Body of pancreas (tissue), 4 donors: ENCODE results near the gene FTH1.

ENCODE experiments used
- CTCF ChIP-seq, 7 experiments: fragments of 450-650 bp in 4 of 7; fragments of 200-600 bp in 3 of 7; sonication (generic) in 3 of 7; IDR thresholded peaks; one replicate each; pipeline ENCODE4 v1.5.1; 2016 to 2019; ENCODE audit warnings: antibody characterized with exemption in 7 of 7
- POLR2A ChIP-seq, 3 donors: fragments of 450-650 bp; IDR thresholded peaks; one replicate each; pipeline ENCODE4 v1.6.1; 2016; ENCODE audit warnings: antibody characterized with exemption in 3 of 3, mild to moderate bottlenecking in 2 of 3

DNA sequence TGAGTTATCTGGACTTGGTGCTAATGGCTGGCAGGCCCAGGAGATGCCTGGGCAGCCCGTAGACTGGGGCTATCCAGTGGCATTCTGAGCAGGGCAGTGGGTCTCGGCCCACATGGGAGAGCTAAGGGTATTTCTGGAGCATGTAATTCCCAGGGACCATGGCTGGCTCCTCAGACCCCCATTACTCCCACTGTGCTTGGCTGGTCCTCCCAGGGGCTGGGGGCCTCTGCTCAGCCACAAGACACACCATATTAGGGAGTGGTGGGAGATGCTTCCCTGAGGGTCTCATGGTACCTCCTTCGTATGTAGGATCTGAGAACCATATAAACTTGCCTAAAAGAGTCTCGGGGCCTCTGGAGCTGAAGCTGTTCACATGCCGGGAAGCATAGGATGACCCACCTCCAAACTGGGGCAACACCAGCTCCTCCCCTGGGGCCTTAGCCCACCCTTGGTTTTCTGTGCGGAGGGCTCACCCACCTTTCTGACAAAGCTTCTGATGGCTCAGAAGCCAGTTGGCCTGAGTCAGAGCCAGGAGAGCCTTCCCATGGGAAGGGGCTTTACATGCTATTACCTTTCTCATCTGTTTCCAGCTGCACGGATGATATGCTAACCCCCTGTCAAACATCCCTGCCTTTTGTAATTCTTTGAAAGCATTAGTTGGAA is 9.5 kb upstream of the FTH1 start:
- TF ChIP-seq POLR2A (IDR thresholded peaks at IDR 0.05) (no peak), CTCF (IDR thresholded peaks at IDR 0.05) (no peak)
